Non-pigmented ciliary epithelial cell (primary cell): ENCODE data around the gene TNC.
"Not testable (repeated sequence)": the region's sequence is repeated elsewhere in the genome, so short reads cannot be mapped to it uniquely, and the experiment has no call there.

Experiments used
- DNase-seq: peaks from one replicate; pipeline ENCODE4 v3.0.0-alpha.2; 2010; ENCODE audit warnings: low read depth

The TNC gene

GRCh38 chr9:115134941-115135340 lies 17.0 kb upstream of the TNC start:
- DNase-seq: no peak

GRCh38 chr9:115133649-115134048 lies 15.7 kb upstream of the TNC start:
- DNase-seq: peak; percentile 94

- no peak for DNase-seq
These were observed 14.7 kb upstream of the TNC start for GRCh38 chr9:115132648-115133047.

DNA sequence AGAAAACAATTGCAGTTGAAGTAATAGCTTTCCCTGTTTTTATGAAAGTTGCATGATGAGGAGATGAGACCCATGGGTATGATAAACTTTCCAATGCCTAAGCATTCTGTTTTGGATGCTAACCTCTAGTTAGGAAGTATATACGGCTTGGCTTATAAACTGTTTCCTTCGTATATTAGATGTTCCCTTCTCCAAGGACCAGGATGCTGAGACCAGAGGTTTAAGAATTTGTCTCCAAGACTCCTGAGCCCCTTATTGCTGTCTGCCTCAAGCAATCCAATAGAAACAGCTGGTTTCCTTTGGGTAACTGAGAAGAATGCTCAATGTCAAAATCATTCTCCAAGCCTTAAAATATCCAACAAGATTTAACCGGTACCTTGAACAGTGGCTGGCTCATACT lies 12.2 kb upstream of the TNC start:
- DNase-seq: no peak

DNA sequence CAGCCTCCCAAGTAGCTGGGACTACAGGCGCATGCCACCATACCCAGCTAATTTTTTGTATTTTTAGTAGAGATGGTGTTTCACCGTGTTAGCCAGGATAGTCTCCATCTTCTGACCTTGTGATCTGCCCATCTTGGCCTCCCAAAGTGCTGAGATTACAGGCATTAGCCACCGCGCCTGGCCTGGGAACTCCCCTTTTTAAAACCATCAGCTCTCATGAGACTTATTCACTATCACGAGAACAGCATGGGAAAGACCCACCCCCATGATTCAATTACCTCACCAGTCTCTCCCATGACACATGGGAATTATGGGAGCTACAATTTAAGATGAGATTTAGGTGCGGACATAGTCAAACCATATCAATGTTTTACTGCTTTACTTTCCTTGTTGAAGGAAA lies 10.8 kb upstream of the TNC start:
- DNase-seq: not testable (repeated sequence)

DNA sequence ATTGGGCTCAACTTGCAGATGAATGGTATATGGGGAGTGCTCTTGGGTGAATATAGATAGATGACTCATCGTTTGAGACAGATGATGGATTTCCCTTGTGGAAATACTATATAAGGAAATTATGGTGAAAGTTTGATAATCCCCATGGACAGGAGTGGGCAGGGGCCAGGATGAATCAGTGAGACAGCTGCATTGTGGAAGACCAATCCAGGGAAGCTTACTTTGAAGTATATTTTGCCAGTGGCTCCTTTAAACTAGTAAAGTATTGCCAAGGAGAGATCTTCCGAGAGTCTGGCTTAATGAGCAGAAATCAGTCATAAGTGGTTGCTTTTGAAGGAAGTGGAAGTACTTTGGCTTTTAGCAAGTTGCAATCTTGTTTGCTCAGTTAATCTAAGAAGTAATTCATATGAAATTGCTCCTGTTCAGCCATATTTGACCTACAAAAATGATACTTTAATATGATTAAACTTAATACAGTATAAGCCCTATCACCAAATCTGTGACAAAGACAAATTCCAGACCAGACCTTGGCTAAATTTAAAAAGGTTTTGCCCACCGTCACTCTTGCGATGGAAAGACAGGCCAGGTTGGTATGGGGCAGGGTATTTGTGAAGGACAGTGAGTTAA lies 9.3 kb upstream of the TNC start:
- DNase-seq: no peak

GRCh38 chr9:115126404-115126803 lies 8.4 kb upstream of the TNC start:
- no peak for DNase-seq

DNA sequence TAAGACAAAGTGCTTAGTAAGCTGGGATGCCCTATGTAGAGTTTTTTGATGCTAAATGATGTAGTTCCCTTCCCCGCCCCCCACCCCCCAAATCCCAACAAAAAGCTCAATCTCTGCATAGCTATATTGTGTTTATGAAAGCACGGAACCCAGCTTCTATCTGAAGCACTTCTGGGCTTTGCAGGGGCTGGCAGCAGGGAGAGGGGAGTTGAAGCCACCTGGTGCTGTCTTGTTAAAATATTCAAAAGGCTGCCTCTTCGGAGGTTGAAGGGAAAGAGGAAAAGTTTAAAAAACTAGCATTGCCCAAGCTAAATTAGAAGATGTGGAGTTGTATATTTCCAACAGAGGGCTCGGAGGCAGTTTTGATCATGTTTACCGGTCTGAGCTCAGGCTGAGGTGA lies 5.0 kb upstream of the TNC start:
- no peak for DNase-seq

- DNase-seq: peak; percentile 36
These were observed 3.2 kb upstream of the TNC start for GRCh38 chr9:115121181-115121580.

- peak; percentile 73 for DNase-seq
These were observed 892 bp upstream of the TNC start for GRCh38 chr9:115118879-115119218.

DNA sequence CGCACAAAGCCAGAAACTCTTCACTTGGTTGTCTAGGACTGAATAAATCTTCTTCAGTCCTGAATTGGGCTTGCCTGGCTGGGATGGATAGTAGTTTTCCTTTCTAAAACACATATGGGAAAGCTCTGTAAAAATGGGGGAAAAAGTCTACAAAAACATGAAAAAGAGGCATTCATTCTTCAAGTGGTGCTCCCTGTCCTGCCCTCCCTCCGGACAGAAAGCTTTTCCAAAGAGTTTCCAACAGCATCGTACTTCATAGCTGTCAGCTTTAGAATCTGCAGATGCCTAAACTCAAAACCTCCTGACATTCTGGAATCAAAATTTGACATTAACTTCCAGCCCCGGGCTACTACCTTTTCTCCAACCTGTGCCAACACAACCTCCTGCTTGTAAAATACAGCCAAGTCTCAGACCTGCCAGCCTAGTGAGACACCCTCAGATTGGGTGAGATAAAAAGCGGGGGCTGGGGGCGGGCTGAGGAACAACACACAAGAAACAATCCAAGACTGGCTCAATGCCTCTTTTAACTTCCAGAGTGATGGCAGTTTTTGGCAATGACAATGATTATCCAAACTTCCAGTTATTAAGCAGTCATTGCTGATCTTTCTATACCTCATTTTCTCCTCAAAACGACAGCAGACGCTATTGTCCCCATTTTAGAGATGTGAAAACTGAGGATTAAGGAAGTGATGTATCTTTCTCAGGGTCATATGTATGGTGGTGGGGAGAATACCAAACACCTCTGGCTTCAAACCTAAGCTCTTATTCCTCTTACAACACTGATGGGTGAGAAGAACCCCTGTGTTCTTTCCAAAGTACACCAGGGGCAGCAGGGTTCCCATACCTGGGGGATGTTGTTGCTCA lies 1.3 kb downstream of the TNC start:
- DNase-seq: no peak

DNA sequence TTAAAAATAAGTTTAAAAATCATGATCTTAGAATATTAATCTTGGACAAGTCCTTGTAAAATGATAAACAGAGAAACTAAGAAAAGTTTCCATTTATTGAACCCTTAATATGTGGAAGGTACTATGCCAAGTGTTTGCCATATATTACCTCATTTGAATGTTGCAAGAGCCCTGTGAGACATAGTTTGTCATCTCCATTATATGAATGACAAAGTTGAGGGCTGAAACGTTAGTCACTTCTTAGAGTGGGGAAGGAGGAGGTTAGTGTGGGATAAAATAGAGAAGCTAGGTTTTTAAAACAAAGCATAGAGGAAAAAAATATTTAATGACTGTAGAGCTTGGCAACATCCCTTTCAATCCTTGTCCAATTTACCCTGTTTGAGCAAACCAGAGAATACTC lies 2.0 kb downstream of the TNC start:
- no peak for DNase-seq

DNA sequence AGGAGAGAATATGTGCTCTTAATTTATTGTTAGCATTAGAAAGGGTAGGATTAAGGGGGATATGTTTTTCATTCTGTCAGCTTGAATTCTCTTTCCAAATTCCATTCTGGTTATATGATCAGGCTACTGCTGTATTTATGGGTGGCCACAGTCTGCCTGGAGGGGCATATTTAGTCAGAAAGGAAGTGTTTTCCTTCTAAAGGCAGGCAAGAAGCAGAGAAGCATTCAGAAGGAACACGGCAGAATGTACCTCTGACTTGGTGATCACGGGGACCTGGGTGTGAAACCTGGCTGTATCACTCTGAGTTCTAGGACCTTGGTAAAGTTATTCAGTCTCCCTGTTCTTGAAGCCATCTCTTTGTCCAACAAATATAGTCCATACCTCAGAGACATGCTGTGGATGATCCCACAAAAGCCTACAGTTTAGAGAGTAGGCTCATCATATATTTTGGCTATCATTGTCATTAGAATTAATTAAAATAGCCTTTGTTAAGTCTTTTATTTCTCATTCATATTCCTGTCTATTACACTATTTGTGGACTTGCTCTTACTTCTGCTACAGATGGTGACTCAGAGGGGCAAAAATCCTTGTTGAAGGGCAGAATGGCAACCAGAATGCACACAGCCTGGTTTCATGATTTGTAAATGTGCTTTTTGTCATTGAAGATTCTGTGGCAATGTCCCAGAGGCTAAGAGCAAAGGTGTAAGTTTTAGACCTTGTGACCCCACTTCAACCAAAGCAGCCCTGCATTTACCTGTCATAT lies 2.7 kb downstream of the TNC start:
- no peak for DNase-seq

DNA sequence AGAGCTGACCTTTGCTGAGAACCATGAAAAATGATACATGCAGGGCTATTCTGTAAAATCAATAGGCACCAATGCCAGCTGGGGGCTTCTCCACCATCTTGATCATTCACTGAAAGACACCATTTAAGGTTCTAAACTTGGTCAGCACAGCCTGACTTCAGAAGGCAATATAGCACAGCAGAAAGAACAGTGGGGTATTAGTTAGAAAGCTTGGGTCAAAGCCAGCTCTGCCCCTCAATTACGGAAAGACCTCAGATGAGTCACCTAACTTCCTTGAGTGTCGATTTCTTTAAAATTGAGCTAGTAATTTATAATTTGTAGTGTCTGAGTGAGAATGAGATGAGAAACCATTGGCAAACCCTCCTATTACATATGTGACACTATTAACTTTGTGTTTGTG lies 3.4 kb downstream of the TNC start:
- no peak for DNase-seq

DNA sequence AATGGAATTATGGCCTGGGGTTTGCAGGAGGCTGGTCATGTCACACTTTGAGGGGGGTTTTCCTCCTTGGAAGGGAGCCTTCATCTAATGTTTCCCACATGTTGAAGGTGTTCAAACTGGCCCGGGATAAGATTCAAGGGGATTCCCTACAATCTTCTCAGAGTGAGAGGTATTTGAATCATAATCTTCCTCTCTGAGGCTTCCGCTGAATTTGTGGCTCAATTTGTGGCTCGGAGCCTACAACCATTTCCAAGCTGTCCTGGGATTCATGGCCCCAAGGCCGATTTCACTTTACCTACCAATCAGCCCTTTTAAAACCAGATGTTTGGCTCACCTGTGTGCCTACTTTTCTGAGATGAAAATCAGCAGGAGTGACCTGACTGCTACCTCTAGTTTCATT lies 3.9 kb downstream of the TNC start:
- DNase-seq: no peak

DNA sequence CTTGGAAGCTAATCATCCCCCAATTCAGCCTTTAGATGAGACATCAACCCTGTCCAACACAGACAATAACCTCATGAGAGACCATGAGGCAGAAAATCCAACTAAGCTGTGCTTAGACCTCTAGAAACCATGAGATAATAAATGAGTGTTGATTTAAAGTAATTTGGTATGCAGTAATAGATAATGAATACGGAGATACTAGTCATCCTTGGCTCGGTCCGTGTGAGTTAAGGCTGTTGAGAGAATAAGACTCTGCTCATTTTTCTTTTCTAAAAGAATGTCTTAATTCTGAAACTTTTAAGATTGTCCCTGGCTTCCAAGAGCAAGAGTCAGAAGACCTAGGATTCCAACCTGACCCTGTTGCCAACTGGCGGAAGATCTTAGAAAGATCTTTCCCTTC lies 6.1 kb downstream of the TNC start:
- DNase-seq: no peak

GRCh38 chr9:115109486-115109885 lies 8.5 kb downstream of the TNC start:
- no peak for DNase-seq

DNA sequence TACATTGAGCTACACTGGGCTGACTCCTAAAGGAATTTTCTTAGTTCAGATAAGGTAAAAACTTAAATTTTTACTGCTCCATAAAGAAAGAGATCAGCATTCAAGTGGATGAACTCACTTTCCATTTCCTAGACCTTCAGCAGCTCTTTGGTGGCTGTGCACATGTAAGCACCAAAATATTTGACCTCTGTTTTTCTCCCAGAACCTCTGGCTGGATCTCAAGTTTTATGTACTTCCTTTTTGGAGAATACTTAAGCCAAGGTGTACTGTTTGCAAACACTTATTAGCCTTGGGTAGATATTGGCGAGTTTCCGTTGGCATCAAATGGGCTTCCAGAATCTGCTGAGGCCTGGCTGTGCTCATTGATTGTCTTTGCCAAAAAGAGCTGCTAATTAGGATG lies 10.3 kb downstream of the TNC start:
- DNase-seq: no peak

DNA sequence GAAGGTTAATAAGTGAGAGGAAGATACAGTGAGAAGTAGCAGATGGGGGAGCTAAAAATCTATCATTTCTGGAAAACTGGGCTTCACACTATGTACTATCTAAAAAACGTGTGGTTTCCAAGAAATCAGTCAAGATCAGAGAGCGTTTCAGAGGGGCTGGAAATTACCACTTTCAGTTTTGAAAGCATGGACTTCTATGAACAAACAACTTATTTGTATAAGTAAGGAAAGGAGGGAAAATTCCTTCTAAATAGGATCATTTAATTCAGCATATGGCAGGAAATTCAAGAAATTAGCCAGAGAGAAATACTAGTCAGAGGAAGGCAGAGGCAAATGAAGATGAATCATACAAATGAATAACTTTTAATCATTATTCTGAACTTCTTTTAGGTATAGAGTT lies 11.3 kb downstream of the TNC start:
- no peak for DNase-seq

DNA sequence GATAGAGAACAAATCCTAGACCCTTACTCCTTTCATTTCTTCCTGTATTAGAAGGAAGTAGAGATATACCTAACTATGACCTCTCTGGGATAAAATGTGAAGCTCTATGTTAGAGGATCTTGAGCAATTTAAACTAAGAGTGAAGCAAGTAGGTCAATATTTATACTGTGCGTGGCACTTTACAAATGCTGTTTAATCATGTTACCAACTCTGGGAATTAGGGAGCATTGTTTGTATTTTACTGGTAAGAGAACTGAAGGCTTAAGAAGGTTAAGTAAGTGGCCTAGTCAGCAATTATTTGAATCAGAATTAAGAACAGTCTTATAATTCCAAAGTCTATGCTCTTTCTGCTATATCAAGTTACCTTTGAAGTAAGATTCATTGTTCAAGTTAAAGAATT lies 12.0 kb downstream of the TNC start:
- no peak for DNase-seq

DNA sequence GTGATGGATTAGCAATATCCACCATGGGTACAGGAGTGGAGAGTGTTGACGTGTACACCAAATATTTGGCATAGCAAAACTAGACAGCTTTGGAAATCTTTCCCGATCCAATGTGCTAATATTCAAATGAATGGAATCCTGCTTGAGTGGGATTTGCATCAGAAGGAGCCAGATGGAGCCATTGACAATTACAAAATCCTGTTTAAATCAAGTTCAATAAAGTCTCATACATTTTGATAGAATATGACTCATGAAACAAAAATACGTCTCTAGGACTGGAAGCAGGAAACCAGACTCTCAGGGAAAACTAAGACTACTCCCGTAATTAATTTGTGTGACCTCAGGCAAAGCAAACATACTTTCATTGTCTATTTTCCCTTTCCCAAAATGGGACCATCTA lies 13.0 kb downstream of the TNC start:
- DNase-seq: no peak

GRCh38 chr9:115103746-115104477 lies 14.0 kb downstream of the TNC start:
- no peak for DNase-seq

DNA sequence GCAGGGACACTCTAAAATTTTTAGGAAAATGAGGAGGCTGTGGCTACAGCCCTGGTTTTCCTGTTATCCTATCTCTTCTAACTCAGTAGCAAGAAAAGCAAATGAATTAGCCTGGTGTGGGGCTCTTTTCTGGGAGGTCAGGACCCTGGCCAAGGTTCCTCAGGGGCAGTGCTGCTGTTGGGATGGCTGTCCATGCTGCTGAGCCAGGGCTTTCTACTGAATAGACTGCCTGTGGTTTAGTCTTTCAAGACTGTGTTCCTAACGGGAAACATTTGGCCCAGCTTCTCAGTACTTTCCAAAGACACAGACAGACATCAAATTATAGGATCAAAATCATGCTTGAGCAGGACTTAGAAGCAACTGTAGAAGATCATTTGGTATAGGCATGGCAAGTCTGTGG lies 18.1 kb downstream of the TNC start:
- no peak for DNase-seq
